Esophagus muscularis mucosa (tissue), 4 donors: ENCODE data around the gene ZNF184.

ENCODE experiments used
- EP300 ChIP-seq: sonication (generic); formaldehyde crosslinking; IDR thresholded peaks from one replicate; pipeline ENCODE4 v1.6.1; 2017; ENCODE audit warnings: antibody characterized with exemption
- POLR2A ChIP-seq: fragments of 450-650 bp; IDR thresholded peaks from one replicate; pipeline ENCODE4 v1.6.1; 2017; ENCODE audit warnings: antibody characterized with exemption, moderate library complexity, mild to moderate bottlenecking, low read depth
- POLR2AphosphoS5 ChIP-seq, 2 donors: sonication (generic); formaldehyde crosslinking; IDR thresholded peaks; one replicate each; pipeline ENCODE4 v1.6.1; 2017; ENCODE audit warnings: antibody characterized with exemption in 2 of 2
- TF ChIP-seq, protein P1 (sequence below), 3 experiments: fragments of 200-600 bp in 2 of 3; fragments of 450-650 bp in 1 of 3; sonication (generic) in 2 of 3; IDR thresholded peaks; one replicate each; pipeline ENCODE4 v1.5.1; 2017 to 2019; ENCODE audit warnings: antibody characterized with exemption in 3 of 3, mild to moderate bottlenecking in 2 of 3, moderate library complexity in 1 of 3

DNA sequence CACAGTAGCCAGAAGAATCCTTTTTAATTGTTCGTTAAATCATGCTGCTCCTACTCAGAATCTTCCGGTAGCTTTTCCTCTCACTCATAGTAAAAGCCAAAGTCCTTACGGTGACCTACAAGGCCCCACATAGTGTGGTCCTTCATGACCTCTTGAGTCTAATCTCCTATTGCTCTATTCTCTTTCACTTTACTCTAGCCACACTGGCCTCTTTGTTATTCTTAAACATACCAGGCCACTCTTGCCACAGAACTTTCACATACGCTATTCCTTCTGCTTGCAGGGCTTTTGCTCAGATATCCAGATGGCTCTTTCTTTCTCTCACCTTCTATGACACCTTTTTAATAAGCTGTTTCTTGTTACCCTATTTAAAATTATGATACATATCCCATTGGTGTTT is 58.6 kb downstream of the ZNF184 start:
- TF ChIP-seq EP300 = no peak
- TF ChIP-seq, protein P1, sequence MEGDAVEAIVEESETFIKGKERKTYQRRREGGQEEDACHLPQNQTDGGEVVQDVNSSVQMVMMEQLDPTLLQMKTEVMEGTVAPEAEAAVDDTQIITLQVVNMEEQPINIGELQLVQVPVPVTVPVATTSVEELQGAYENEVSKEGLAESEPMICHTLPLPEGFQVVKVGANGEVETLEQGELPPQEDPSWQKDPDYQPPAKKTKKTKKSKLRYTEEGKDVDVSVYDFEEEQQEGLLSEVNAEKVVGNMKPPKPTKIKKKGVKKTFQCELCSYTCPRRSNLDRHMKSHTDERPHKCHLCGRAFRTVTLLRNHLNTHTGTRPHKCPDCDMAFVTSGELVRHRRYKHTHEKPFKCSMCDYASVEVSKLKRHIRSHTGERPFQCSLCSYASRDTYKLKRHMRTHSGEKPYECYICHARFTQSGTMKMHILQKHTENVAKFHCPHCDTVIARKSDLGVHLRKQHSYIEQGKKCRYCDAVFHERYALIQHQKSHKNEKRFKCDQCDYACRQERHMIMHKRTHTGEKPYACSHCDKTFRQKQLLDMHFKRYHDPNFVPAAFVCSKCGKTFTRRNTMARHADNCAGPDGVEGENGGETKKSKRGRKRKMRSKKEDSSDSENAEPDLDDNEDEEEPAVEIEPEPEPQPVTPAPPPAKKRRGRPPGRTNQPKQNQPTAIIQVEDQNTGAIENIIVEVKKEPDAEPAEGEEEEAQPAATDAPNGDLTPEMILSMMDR (IDR thresholded peaks at IDR 0.05) = no peak
- TF ChIP-seq POLR2A = no peak
- no peak for TF ChIP-seq POLR2AphosphoS5 (IDR thresholded peaks at IDR 0.05)
